Retinal pigment epithelial cell (primary cell): ENCODE measurements around the gene RPH3AL.

ENCODE experiments used
- DNase-seq: peaks from one replicate; pipeline ENCODE4 v3.0.0-alpha.2; 2010; ENCODE audit warnings: low read depth
- H3K4me3 ChIP-seq: 2 replicates; pipeline ENCODE4 v1.5.1; 2011; ENCODE audit warnings: mild to moderate bottlenecking, low read length, control low read depth, moderate library complexity
- CTCF ChIP-seq: conservative IDR thresholded peaks from 2 replicates; pipeline ENCODE4 v1.5.1; 2011; ENCODE audit warnings: low read depth, low read length, control low read depth, inconsistent platforms

Gene RPH3AL

GRCh38 chr17:290121-290521, 62.5 kb downstream of the RPH3AL start:
- DNase-seq, result no peak
- no peak for TF ChIP-seq CTCF
- H3K4me3 ChIP-seq, result no peak overlapping the region

DNA sequence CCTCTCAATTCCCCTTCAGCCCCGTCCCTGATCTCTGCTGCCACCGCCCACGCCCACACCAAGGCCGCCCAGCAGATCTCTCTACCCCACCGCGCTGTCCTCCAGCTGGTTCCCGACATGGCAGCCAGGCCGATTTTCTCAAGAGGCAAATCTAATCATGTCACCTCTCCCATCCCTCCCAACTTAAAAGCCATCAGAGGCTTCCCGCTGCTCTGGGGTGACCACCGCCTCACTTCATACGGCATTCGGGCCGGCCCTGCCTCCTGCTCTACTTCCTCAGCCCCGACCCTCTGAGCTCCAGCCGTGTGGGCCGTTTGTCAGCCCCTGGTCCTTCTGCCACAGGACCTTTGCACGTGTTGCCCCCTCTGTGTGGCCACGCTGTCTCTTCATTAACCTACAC, 63.2 kb downstream of the RPH3AL start:
- H3K4me3 ChIP-seq, result no peak overlapping the region
- no peak for TF ChIP-seq CTCF
- DNase-seq, result no peak

- DNase-seq, result no peak
- TF ChIP-seq CTCF, result no peak
- H3K4me3 ChIP-seq, result no peak overlapping the region
Observed at GRCh38 chr17:288802-289356, 63.7 kb downstream of the RPH3AL start.

GRCh38 chr17:286571-286970, 66.0 kb downstream of the RPH3AL start:
- no peak for TF ChIP-seq CTCF
- no peak overlapping the region for H3K4me3 ChIP-seq
- DNase-seq, result no peak

GRCh38 chr17:285751-286422, 66.7 kb downstream of the RPH3AL start:
- no peak for DNase-seq
- TF ChIP-seq CTCF, result no peak
- H3K4me3 ChIP-seq, result no peak overlapping the region

DNA sequence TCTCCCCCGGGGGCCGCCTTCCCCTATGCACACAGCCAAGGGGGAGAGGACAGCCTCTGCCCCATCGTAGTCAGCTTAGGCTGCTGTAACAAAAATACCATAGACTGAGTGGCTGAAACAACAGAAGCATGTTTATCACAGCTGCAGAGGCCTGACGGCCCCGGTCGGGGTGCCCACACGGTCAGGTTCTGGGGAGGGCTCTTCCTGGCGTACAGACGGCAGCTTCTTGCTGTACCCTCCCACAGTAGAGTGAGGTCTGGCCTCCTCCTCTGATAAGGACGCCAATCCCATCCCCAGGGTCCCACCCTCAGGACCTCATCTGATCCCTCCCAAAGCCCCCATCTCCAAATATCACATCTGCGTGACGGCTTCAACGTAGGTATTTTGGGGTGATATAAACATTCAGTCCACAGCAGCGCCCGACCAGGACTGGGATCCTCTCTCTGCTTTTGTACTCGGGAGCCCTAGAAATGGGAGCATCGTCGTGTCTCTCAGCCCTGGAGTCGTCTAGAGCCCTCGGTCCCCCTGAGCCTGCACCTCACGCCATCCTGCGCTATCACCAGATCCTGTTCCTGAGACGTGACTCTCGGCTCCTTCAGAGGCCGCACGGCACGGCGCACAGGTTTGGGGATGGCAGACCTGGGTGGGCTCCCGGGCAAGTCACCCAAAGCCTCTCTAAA, 67.8 kb downstream of the RPH3AL start:
- no peak for DNase-seq
- no peak for TF ChIP-seq CTCF

More for the DNA sequence above, 67.8 kb downstream of the RPH3AL start:
- no peak overlapping the region for H3K4me3 ChIP-seq
